ENCODE measurements around the gene GIT2.

- TF ChIP-seq, protein P1, sequence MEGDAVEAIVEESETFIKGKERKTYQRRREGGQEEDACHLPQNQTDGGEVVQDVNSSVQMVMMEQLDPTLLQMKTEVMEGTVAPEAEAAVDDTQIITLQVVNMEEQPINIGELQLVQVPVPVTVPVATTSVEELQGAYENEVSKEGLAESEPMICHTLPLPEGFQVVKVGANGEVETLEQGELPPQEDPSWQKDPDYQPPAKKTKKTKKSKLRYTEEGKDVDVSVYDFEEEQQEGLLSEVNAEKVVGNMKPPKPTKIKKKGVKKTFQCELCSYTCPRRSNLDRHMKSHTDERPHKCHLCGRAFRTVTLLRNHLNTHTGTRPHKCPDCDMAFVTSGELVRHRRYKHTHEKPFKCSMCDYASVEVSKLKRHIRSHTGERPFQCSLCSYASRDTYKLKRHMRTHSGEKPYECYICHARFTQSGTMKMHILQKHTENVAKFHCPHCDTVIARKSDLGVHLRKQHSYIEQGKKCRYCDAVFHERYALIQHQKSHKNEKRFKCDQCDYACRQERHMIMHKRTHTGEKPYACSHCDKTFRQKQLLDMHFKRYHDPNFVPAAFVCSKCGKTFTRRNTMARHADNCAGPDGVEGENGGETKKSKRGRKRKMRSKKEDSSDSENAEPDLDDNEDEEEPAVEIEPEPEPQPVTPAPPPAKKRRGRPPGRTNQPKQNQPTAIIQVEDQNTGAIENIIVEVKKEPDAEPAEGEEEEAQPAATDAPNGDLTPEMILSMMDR (IDR thresholded peaks at IDR 0.05; ENCODE audit: borderline replicate concordance, extremely low read depth, low read length, poor library complexity, severe bottlenecking), result peak; percentile 38
- no peak for TF ChIP-seq EZH2 (IDR thresholded peaks at IDR 0.05; ENCODE audit: borderline replicate concordance, low read depth, low read length, severe bottlenecking)
These were observed 62.1 kb downstream of the GIT2 start for GRCh38 chr12:109934026-109934425.
